OCI-LY3 (cell line): ENCODE results near the gene HIPK2.

Experiments used
- H2AFZ ChIP-seq: fragments of 200-600, 300-600 bp; shearing (Covaris generic); 2 replicates; pipeline ENCODE4 v1.6.0; 2014; ENCODE audit warnings: antibody characterized with exemption, low read depth, low read length
- H3K27ac ChIP-seq: fragments of 200-600, 300-600 bp; sonication (generic); 2 replicates; pipeline ENCODE4 v1.5.1; 2014; ENCODE audit warnings: mild to moderate bottlenecking, low read length, moderate library complexity, mixed read lengths
- H3K27me3 ChIP-seq: fragments of 200-600, 300-600 bp; sonication (generic); 2 replicates; pipeline ENCODE4 v1.6.1; 2014; ENCODE audit warnings: low read depth, low read length, mixed read lengths
- H3K36me3 ChIP-seq: fragments of 200-600, 300-600 bp; sonication (generic); replicated peaks from 2 replicates; pipeline ENCODE3; 2014; ENCODE audit warnings: low read depth, low read length, mixed read lengths
- H3K4me1 ChIP-seq: fragments of 300-600, 200-600 bp; sonication (generic); 2 replicates; pipeline ENCODE4 v1.6.1; 2014; ENCODE audit warnings: low read length, mixed read lengths
- H3K4me2 ChIP-seq: fragments of 200-600, 300-600 bp; sonication (generic); 2 replicates; pipeline ENCODE4 v1.6.1; 2014; ENCODE audit warnings: low read length, mixed read lengths
- H3K4me3 ChIP-seq: fragments of 300-600, 200-600 bp; sonication (generic); 2 replicates; pipeline ENCODE4 v1.5.1; 2014; ENCODE audit warnings: antibody characterized with exemption, mild to moderate bottlenecking, low read length, moderate library complexity
- H3K79me2 ChIP-seq: fragments of 300-600, 200-600 bp; shearing (Covaris generic); 2 replicates; pipeline ENCODE4 v1.6.1; 2014; ENCODE audit warnings: mild to moderate bottlenecking, low read length, mixed read lengths
- H3K9ac ChIP-seq: fragments of 300-600, 200-600 bp; shearing (Covaris generic); 2 replicates; pipeline ENCODE4 v1.6.0; 2014; ENCODE audit warnings: mild to moderate bottlenecking, low read length, moderate library complexity
- H3K9me3 ChIP-seq: fragments of 200-600, 300-600 bp; shearing (Covaris generic); 2 replicates; pipeline ENCODE4 v1.6.1; 2014; ENCODE audit warnings: low read length, mixed read lengths; ENCODE audit not compliant: insufficient read depth
- H4K20me1 ChIP-seq: fragments of 200-600, 300-600 bp; sonication (generic); 2 replicates; pipeline ENCODE4 v1.6.1; 2016; ENCODE audit warnings: low read length, mixed read lengths; ENCODE audit not compliant: insufficient read depth
- EZH2phosphoT487 ChIP-seq: fragments of 200-600 bp; shearing (Covaris generic); IDR thresholded peaks from 2 replicates; pipeline ENCODE4 v1.6.1; 2018; ENCODE audit warnings: antibody characterized with exemption, mixed run types, low read depth
- TF ChIP-seq, protein P1 (sequence below): fragments of 200-600, 300-600 bp; sonication (generic); IDR thresholded peaks from 2 replicates; pipeline ENCODE4 v1.5.1; 2014; ENCODE audit warnings: antibody characterized with exemption, low read length, low read depth

Gene HIPK2

GRCh38 chr7:139701908-139702307 lies 75.9 kb downstream of the HIPK2 start:
- Histone ChIP-seq H4K20me1 (no peaks in the 10 kb centered on the region), H2AFZ (no peak overlapping the region), H3K27ac (no peak overlapping the region), H3K9ac (no peak overlapping the region), H3K4me1 (no peaks in the 10 kb centered on the region), H3K36me3 (no peaks in the 10 kb centered on the region), H3K9me3 (no peaks in the 10 kb centered on the region), H3K4me2 (no peak overlapping the region), H3K27me3 (peaks cover 3% of the 10 kb centered on the region; the same call in 1 of the 2 replicates), H3K79me2 (no peaks in the 10 kb centered on the region), H3K4me3 (no peak overlapping the region)
- TF ChIP-seq, protein P1, sequence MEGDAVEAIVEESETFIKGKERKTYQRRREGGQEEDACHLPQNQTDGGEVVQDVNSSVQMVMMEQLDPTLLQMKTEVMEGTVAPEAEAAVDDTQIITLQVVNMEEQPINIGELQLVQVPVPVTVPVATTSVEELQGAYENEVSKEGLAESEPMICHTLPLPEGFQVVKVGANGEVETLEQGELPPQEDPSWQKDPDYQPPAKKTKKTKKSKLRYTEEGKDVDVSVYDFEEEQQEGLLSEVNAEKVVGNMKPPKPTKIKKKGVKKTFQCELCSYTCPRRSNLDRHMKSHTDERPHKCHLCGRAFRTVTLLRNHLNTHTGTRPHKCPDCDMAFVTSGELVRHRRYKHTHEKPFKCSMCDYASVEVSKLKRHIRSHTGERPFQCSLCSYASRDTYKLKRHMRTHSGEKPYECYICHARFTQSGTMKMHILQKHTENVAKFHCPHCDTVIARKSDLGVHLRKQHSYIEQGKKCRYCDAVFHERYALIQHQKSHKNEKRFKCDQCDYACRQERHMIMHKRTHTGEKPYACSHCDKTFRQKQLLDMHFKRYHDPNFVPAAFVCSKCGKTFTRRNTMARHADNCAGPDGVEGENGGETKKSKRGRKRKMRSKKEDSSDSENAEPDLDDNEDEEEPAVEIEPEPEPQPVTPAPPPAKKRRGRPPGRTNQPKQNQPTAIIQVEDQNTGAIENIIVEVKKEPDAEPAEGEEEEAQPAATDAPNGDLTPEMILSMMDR = no peak
- no peak for TF ChIP-seq EZH2phosphoT487

DNA sequence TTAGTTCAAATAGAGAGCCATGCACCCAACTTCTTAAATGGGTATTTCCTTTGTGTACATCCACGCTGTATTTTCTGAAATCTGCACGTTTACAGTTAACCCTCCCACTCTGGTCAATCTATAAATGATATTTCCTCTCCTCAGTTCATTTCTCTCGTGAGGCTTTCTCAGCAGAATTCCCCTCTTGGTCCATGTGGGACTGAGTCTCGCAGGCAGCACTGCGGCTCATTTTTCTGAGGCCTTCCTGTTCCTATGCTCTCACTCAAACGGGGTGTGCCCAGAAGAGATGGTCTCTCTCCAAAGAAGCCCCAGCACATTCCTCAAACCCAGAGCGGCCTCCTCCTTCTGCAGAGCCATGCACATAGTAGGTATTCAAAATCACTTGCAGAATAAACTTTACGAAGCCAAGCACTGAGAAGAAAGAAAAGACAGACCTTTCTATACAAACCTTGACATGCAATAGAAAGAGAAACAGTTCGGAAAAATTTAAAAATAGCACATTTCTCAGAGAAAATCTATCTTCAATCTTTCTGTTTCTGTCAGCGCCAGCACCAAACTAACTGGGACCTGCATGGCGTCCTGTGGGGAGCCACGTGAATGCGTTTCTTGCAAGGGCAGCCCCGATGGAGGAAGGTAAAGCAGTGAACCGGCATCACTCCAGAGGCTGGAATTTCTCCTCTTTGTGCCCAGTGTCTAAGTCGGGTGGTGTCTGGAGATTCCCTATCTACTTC lies 77.1 kb downstream of the HIPK2 start:
- Histone ChIP-seq H3K27me3 (peaks cover 3% of the 10 kb centered on the region; the same call in 1 of the 2 replicates), H3K79me2 (no peaks in the 10 kb centered on the region), H3K27ac (no peak overlapping the region), H2AFZ (no peak overlapping the region), H3K9ac (no peak overlapping the region), H3K4me1 (no peaks in the 10 kb centered on the region), H3K4me3 (no peak overlapping the region), H3K9me3 (no peaks in the 10 kb centered on the region), H3K36me3 (no peaks in the 10 kb centered on the region), H4K20me1 (no peaks in the 10 kb centered on the region), H3K4me2 (no peak overlapping the region)
- TF ChIP-seq EZH2phosphoT487 = no peak
- TF ChIP-seq, protein P1 = no peak

GRCh38 chr7:139699640-139700504 lies 77.9 kb downstream of the HIPK2 start:
- H3K4me2 ChIP-seq = no peak overlapping the region
- no peak overlapping the region for H3K4me3 ChIP-seq
- no peak overlapping the region for H2AFZ ChIP-seq
- H3K36me3 ChIP-seq = no peaks in the 10 kb centered on the region
- TF ChIP-seq EZH2phosphoT487 = no peak
- TF ChIP-seq, protein P1 = no peak
- H3K4me1 ChIP-seq = no peaks in the 10 kb centered on the region
- H3K27me3 ChIP-seq = peaks cover 3% of the 10 kb centered on the region; the same call in 1 of the 2 replicates
- H3K9me3 ChIP-seq = no peaks in the 10 kb centered on the region
- H4K20me1 ChIP-seq = no peaks in the 10 kb centered on the region
- no peaks in the 10 kb centered on the region for H3K79me2 ChIP-seq
- no peak overlapping the region for H3K27ac ChIP-seq
- no peak overlapping the region for H3K9ac ChIP-seq

- Histone ChIP-seq H3K79me2 (no peaks in the 10 kb centered on the region), H3K4me3 (no peak overlapping the region), H4K20me1 (no peaks in the 10 kb centered on the region), H3K9me3 (no peaks in the 10 kb centered on the region), H3K4me1 (no peaks in the 10 kb centered on the region), H3K27me3 (peaks cover 3% of the 10 kb centered on the region; the same call in 1 of the 2 replicates), H3K36me3 (no peaks in the 10 kb centered on the region), H3K4me2 (no peak overlapping the region), H3K27ac (no peak overlapping the region), H2AFZ (no peak overlapping the region), H3K9ac (no peak overlapping the region)
- no peak for TF ChIP-seq EZH2phosphoT487
- TF ChIP-seq, protein P1 = no peak
Observed at GRCh38 chr7:139698844-139699243, 79.0 kb downstream of the HIPK2 start.
